ENCODE data around the gene ARID1B.

ARID1B gene

DNA sequence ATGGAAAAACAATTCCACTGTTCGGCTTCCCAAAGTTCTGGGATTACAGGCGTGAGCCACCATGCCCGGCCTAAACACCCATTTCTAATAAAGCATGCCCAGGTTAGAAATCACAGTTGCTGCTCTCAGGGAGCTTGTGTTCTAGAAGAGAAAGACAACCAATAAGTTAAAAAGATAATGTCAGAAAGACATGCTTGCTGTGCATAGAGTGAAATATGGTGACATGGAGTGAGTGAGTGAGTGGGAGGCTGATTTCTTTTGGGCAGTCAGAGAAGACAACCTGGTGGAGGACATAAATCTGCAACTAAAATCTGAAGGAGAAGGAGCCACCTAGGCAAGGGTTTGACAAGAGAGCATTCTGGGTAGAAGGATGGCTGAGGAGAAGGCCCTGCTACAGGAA, 222.6 kb downstream of the ARID1B start:
- peaks cover 2% of the 10 kb centered on the region for H3K4me1 ChIP-seq
- TF ChIP-seq, protein P1, sequence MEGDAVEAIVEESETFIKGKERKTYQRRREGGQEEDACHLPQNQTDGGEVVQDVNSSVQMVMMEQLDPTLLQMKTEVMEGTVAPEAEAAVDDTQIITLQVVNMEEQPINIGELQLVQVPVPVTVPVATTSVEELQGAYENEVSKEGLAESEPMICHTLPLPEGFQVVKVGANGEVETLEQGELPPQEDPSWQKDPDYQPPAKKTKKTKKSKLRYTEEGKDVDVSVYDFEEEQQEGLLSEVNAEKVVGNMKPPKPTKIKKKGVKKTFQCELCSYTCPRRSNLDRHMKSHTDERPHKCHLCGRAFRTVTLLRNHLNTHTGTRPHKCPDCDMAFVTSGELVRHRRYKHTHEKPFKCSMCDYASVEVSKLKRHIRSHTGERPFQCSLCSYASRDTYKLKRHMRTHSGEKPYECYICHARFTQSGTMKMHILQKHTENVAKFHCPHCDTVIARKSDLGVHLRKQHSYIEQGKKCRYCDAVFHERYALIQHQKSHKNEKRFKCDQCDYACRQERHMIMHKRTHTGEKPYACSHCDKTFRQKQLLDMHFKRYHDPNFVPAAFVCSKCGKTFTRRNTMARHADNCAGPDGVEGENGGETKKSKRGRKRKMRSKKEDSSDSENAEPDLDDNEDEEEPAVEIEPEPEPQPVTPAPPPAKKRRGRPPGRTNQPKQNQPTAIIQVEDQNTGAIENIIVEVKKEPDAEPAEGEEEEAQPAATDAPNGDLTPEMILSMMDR (IDR thresholded peaks at IDR 0.05) = no peak
- H3K9ac ChIP-seq = no peak overlapping the region
- no peaks in the 10 kb centered on the region for H3K9me3 ChIP-seq (ENCODE audit: control insufficient read depth, low read length)
- H2AFZ ChIP-seq = no peak overlapping the region
- peaks cover 60% of the 10 kb centered on the region for H3K79me2 ChIP-seq
- H3K36me3 ChIP-seq (ENCODE audit: control insufficient read depth, insufficient read depth, low read length) = no peaks in the 10 kb centered on the region
- H3K4me3 ChIP-seq (ENCODE audit: low read depth, low read length) = no peak overlapping the region
- H3K4me2 ChIP-seq (ENCODE audit: low read length) = no peak overlapping the region
- no peaks in the 10 kb centered on the region for H3K27me3 ChIP-seq (ENCODE audit: control insufficient read depth, insufficient read depth, low read length)
- H3K27ac ChIP-seq = no peak overlapping the region

- Histone ChIP-seq H3K4me1 (peaks cover 5% of the 10 kb centered on the region), H3K4me3 (ENCODE audit: low read depth, low read length) (no peak overlapping the region), H3K4me2 (ENCODE audit: low read length) (no peak overlapping the region), H3K79me2 (peaks cover 57% of the 10 kb centered on the region), H3K9me3 (ENCODE audit: control insufficient read depth, low read length) (no peaks in the 10 kb centered on the region), H3K27me3 (ENCODE audit: control insufficient read depth, insufficient read depth, low read length) (no peaks in the 10 kb centered on the region), H2AFZ (no peak overlapping the region), H3K36me3 (ENCODE audit: control insufficient read depth, insufficient read depth, low read length) (no peaks in the 10 kb centered on the region), H3K9ac (no peak overlapping the region), H3K27ac (no peak overlapping the region)
- TF ChIP-seq, protein P1 (IDR thresholded peaks at IDR 0.05) = no peak
Observed at GRCh38 chr6:157001716-157002115, 224.5 kb downstream of the ARID1B start.

DNA sequence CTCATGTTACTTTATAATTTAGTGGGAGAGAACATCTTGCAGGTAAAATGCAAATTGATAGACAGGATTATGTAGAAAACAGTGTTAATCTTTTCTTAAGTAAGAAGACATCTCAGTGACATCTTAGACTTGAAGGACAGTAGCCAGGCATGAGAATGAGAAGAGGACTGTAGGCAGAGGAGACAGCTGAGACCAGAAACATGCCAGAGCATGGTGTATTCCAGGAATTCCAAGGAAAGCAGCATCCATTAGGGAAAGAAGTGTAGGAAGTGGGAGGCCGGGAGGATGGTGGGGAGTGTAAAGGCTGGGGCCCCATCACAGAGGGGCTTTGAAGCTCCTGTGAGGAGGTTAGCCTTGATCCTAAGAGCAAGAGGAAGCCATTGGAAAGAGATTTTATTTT, 225.6 kb downstream of the ARID1B start:
- Histone ChIP-seq H3K27ac (no peak overlapping the region), H3K9ac (no peak overlapping the region), H3K4me2 (ENCODE audit: low read length) (no peak overlapping the region), H3K79me2 (peaks cover 53% of the 10 kb centered on the region), H3K4me1 (peaks cover 5% of the 10 kb centered on the region), H3K9me3 (ENCODE audit: control insufficient read depth, low read length) (no peaks in the 10 kb centered on the region), H3K27me3 (ENCODE audit: control insufficient read depth, insufficient read depth, low read length) (no peaks in the 10 kb centered on the region), H3K36me3 (ENCODE audit: control insufficient read depth, insufficient read depth, low read length) (no peaks in the 10 kb centered on the region), H3K4me3 (ENCODE audit: low read depth, low read length) (no peak overlapping the region), H2AFZ (no peak overlapping the region)
- TF ChIP-seq, protein P1 (IDR thresholded peaks at IDR 0.05) = no peak

- Histone ChIP-seq H3K9me3 (ENCODE audit: control insufficient read depth, low read length) (no peaks in the 10 kb centered on the region), H3K27me3 (ENCODE audit: control insufficient read depth, insufficient read depth, low read length) (no peaks in the 10 kb centered on the region)
- TF ChIP-seq, protein P1 (IDR thresholded peaks at IDR 0.05) = no peak
Observed at GRCh38 chr6:157005940-157006339, 228.8 kb downstream of the ARID1B start.

GRCh38 chr6:157008568-157008967, 231.4 kb downstream of the ARID1B start:
- Histone ChIP-seq H3K4me2 (ENCODE audit: low read length) (no peak overlapping the region), H3K36me3 (ENCODE audit: control insufficient read depth, insufficient read depth, low read length) (no peaks in the 10 kb centered on the region), H3K4me3 (ENCODE audit: low read depth, low read length) (no peak overlapping the region), H3K4me1 (peaks cover 2% of the 10 kb centered on the region), H3K27ac (no peak overlapping the region), H3K27me3 (ENCODE audit: control insufficient read depth, insufficient read depth, low read length) (no peaks in the 10 kb centered on the region), H3K9me3 (ENCODE audit: control insufficient read depth, low read length) (no peaks in the 10 kb centered on the region), H3K9ac (no peak overlapping the region), H2AFZ (no peak overlapping the region), H3K79me2 (peaks cover 59% of the 10 kb centered on the region)
- TF ChIP-seq, protein P1 (IDR thresholded peaks at IDR 0.05) = no peak

More at GRCh38 chr6:157005940-157006339, 228.8 kb downstream of the ARID1B start:
- Histone ChIP-seq H3K36me3 (ENCODE audit: control insufficient read depth, insufficient read depth, low read length) (no peaks in the 10 kb centered on the region), H3K9ac (no peak overlapping the region), H3K4me2 (ENCODE audit: low read length) (no peak overlapping the region), H2AFZ (no peak overlapping the region), H3K27ac (no peak overlapping the region), H3K4me1 (peaks cover 2% of the 10 kb centered on the region), H3K79me2 (peaks cover 55% of the 10 kb centered on the region), H3K4me3 (ENCODE audit: low read depth, low read length) (no peak overlapping the region)
